Mesendoderm (in vitro differentiated cells): ENCODE results near the gene MMP28.

ENCODE experiments used
- DNase-seq: peaks from one replicate; pipeline ENCODE4 v3.0.0; 2013
- H2AK5ac ChIP-seq: 2 replicates; pipeline ENCODE4 v1.6.1; 2013; ENCODE audit warnings: low read length, inconsistent platforms
- H2BK120ac ChIP-seq: 2 replicates; pipeline ENCODE4 v1.6.1; 2013; ENCODE audit warnings: low read depth, mild to moderate bottlenecking, low read length, moderate library complexity, mixed read lengths
- H2BK15ac ChIP-seq: replicated peaks from 2 replicates; pipeline ENCODE4 v1.6.1; 2013; ENCODE audit warnings: low read depth, mild to moderate bottlenecking, moderate library complexity
- H2BK5ac ChIP-seq: 2 replicates; pipeline ENCODE4 v1.6.1; 2013; ENCODE audit warnings: low read length, inconsistent platforms
- H3K18ac ChIP-seq: 2 replicates; pipeline ENCODE4 v1.6.1; 2013; ENCODE audit warnings: mild to moderate bottlenecking, low read length, mixed read lengths
- H3K23ac ChIP-seq: one replicate; pipeline ENCODE4 v1.6.1; 2013; ENCODE audit warnings: low read length
- H3K27ac ChIP-seq: 2 replicates; pipeline ENCODE4 v1.5.1; 2013; ENCODE audit warnings: low read depth, mild to moderate bottlenecking, inconsistent platforms, low read length, moderate library complexity
- H3K27me3 ChIP-seq: 2 replicates; pipeline ENCODE4 v1.6.1; 2013; ENCODE audit warnings: low read length, control low read depth, mild to moderate bottlenecking, inconsistent platforms; ENCODE audit not compliant: insufficient read depth, poor library complexity
- H3K36me3 ChIP-seq: 2 replicates; pipeline ENCODE4 v1.6.1; 2013; ENCODE audit warnings: low read length, inconsistent platforms; ENCODE audit not compliant: control insufficient read depth, insufficient read depth
- H3K4ac ChIP-seq: one replicate; pipeline ENCODE4 v1.6.1; 2013; ENCODE audit warnings: low read depth, mild to moderate bottlenecking, low read length, moderate library complexity
- H3K4me1 ChIP-seq: 2 replicates; pipeline ENCODE4 v1.6.1; 2013; ENCODE audit warnings: low read depth, low read length, inconsistent platforms; ENCODE audit not compliant: control insufficient read depth
- H3K4me2 ChIP-seq: 2 replicates; pipeline ENCODE4 v1.6.1; 2013; ENCODE audit warnings: low read length
- H3K4me3 ChIP-seq: 2 replicates; pipeline ENCODE4 v1.5.1; 2013; ENCODE audit warnings: mild to moderate bottlenecking, low read length
- H3K56ac ChIP-seq: one replicate; pipeline ENCODE4 v1.6.1; 2013; ENCODE audit warnings: low read length
- H3K79me1 ChIP-seq: 2 replicates; pipeline ENCODE4 v1.6.1; 2013; ENCODE audit warnings: low read length, inconsistent platforms
- H3K79me2 ChIP-seq: 2 replicates; pipeline ENCODE4 v1.6.1; 2013; ENCODE audit warnings: mild to moderate bottlenecking, low read length; ENCODE audit not compliant: control insufficient read depth, insufficient read depth
- H3K9ac ChIP-seq: 2 replicates; pipeline ENCODE4 v1.6.1; 2013; ENCODE audit warnings: low read length, inconsistent platforms
- H4K5ac ChIP-seq: one replicate; pipeline ENCODE4 v1.6.1; 2013; ENCODE audit warnings: low read length
- H4K8ac ChIP-seq: one replicate; pipeline ENCODE4 v1.6.1; 2013; ENCODE audit warnings: low read depth, mild to moderate bottlenecking, control low read depth, low read length, moderate library complexity
- WGBS: extraction: QIAGEN DNeasy Blood & Tissue Kit; methylation state at CpG from one replicate; pipeline ENCODE4 v1.1.7; 2013; ENCODE audit warnings: low lambda C conversion rate, missing lambda C conversion rate; ENCODE audit not compliant: insufficient coverage; ENCODE audit errors: extremely low coverage; 5-methylcytosine and 5-hydroxymethylcytosine counted together

The MMP28 gene

GRCh38 chr17:35775583-35775982 is 19.9 kb downstream of the MMP28 start:
- H3K56ac ChIP-seq: no peak overlapping the region
- DNase-seq: no peak
- no peak overlapping the region for H3K4me3 ChIP-seq
- H2AK5ac ChIP-seq: no peak overlapping the region
- H3K27ac ChIP-seq: no peak overlapping the region
- no peak overlapping the region for H3K18ac ChIP-seq
- no peaks in the 10 kb centered on the region for H3K27me3 ChIP-seq
- H3K79me1 ChIP-seq: no peaks in the 10 kb centered on the region
- no peak overlapping the region for H2BK15ac ChIP-seq
- no peak overlapping the region for H3K23ac ChIP-seq
- no peaks in the 10 kb centered on the region for H3K36me3 ChIP-seq
- H3K4me1 ChIP-seq: no peaks in the 10 kb centered on the region
- WGBS: no CpG with 5 or more reads among the region's 6 CpGs
- H4K8ac ChIP-seq: no peak overlapping the region
- no peaks in the 10 kb centered on the region for H3K79me2 ChIP-seq
- H4K5ac ChIP-seq: no peak overlapping the region
- H2BK5ac ChIP-seq: no peak overlapping the region
- H3K4me2 ChIP-seq: no peak overlapping the region
- H2BK120ac ChIP-seq: no peak overlapping the region
- no peak overlapping the region for H3K4ac ChIP-seq
- H3K9ac ChIP-seq: no peak overlapping the region

GRCh38 chr17:35775039-35775438 is 20.4 kb downstream of the MMP28 start:
- Histone ChIP-seq H2AK5ac (no peak overlapping the region), H3K79me2 (no peaks in the 10 kb centered on the region), H3K27ac (no peak overlapping the region), H3K79me1 (no peaks in the 10 kb centered on the region), H2BK5ac (no peak overlapping the region), H3K9ac (no peak overlapping the region), H3K4me3 (no peak overlapping the region), H3K23ac (no peak overlapping the region), H3K27me3 (no peaks in the 10 kb centered on the region), H4K5ac (no peak overlapping the region), H4K8ac (no peak overlapping the region), H3K18ac (no peak overlapping the region), H2BK15ac (no peak overlapping the region), H2BK120ac (no peak overlapping the region), H3K36me3 (no peaks in the 10 kb centered on the region), H3K4me1 (no peaks in the 10 kb centered on the region), H3K4ac (no peak overlapping the region), H3K56ac (no peak overlapping the region), H3K4me2 (no peak overlapping the region)
- no CpG with 5 or more reads among the region's 5 CpGs for WGBS
- no peak for DNase-seq

- H3K56ac ChIP-seq: no peak overlapping the region
- no peaks in the 10 kb centered on the region for H3K4me1 ChIP-seq
- H4K5ac ChIP-seq: no peak overlapping the region
- H3K79me2 ChIP-seq: no peaks in the 10 kb centered on the region
- WGBS: no CpG with 5 or more reads among the region's 5 CpGs
- H2BK15ac ChIP-seq: no peak overlapping the region
- no peak overlapping the region for H3K23ac ChIP-seq
- H2BK5ac ChIP-seq: no peak overlapping the region
- no peaks in the 10 kb centered on the region for H3K36me3 ChIP-seq
- H2BK120ac ChIP-seq: no peak overlapping the region
- H3K79me1 ChIP-seq: no peaks in the 10 kb centered on the region
- H3K9ac ChIP-seq: no peak overlapping the region
- no peak overlapping the region for H3K27ac ChIP-seq
- H4K8ac ChIP-seq: no peak overlapping the region
- no peaks in the 10 kb centered on the region for H3K27me3 ChIP-seq
- H3K18ac ChIP-seq: no peak overlapping the region
- H3K4me2 ChIP-seq: no peak overlapping the region
- H3K4ac ChIP-seq: no peak overlapping the region
- DNase-seq: no peak
- H3K4me3 ChIP-seq: no peak overlapping the region
- H2AK5ac ChIP-seq: no peak overlapping the region
Observed at GRCh38 chr17:35774499-35774898, 20.9 kb downstream of the MMP28 start.

GRCh38 chr17:35773679-35774425 is 21.6 kb downstream of the MMP28 start:
- H3K18ac ChIP-seq: no peak overlapping the region
- no peak overlapping the region for H2BK15ac ChIP-seq
- no peak overlapping the region for H2AK5ac ChIP-seq
- H3K27me3 ChIP-seq: no peaks in the 10 kb centered on the region
- no peak overlapping the region for H4K8ac ChIP-seq
- no peak overlapping the region for H3K23ac ChIP-seq
- H3K79me1 ChIP-seq: no peaks in the 10 kb centered on the region
- H3K27ac ChIP-seq: no peak overlapping the region
- no peak overlapping the region for H3K9ac ChIP-seq
- no peak overlapping the region for H2BK120ac ChIP-seq
- no peak for DNase-seq
- H3K79me2 ChIP-seq: no peaks in the 10 kb centered on the region
- H4K5ac ChIP-seq: no peak overlapping the region
- no CpG with 5 or more reads among the region's 10 CpGs for WGBS
- no peak overlapping the region for H3K4ac ChIP-seq
- no peak overlapping the region for H3K4me2 ChIP-seq
- no peaks in the 10 kb centered on the region for H3K36me3 ChIP-seq
- H3K56ac ChIP-seq: peak overlapping the region; percentile 46
- H3K4me3 ChIP-seq: no peak overlapping the region
- no peak overlapping the region for H2BK5ac ChIP-seq
- H3K4me1 ChIP-seq: no peaks in the 10 kb centered on the region

- Histone ChIP-seq H3K4me3 (no peak overlapping the region), H3K18ac (no peak overlapping the region), H4K8ac (no peak overlapping the region), H3K27me3 (no peaks in the 10 kb centered on the region), H3K4me1 (no peaks in the 10 kb centered on the region), H3K79me2 (no peaks in the 10 kb centered on the region), H3K4ac (no peak overlapping the region), H3K56ac (no peak overlapping the region), H4K5ac (no peak overlapping the region), H3K4me2 (no peak overlapping the region), H2AK5ac (no peak overlapping the region), H3K27ac (no peak overlapping the region), H3K23ac (no peak overlapping the region), H2BK15ac (no peak overlapping the region), H3K9ac (no peak overlapping the region), H2BK120ac (no peak overlapping the region), H3K79me1 (no peaks in the 10 kb centered on the region), H3K36me3 (no peaks in the 10 kb centered on the region), H2BK5ac (no peak overlapping the region)
- whole genome bisulfite sequencing: no CpG with 5 or more reads among the region's 20 CpGs
- no peak for DNase-seq
Observed at GRCh38 chr17:35773129-35773528, 22.3 kb downstream of the MMP28 start.
